Measurements from ENCODE around the gene ATPAF1.
"Not testable (repeated sequence)": the region's sequence is repeated elsewhere in the genome, so short reads cannot be mapped to it uniquely, and the experiment has no call there.

Gene ATPAF1

GRCh38 chr1:46699666-46700065 lies 31.5 kb upstream of the ATPAF1 start:
- DNase-seq (ENCODE audit: low spot score): no peak
- in situ Hi-C loops (cut with MboI; ENCODE audit: low sequenced_read_pairs, unreplicated experiment): no loop called here
- no peak for TF ChIP-seq CTCF (IDR thresholded peaks at IDR 0.05; ENCODE audit: borderline replicate concordance, control extremely low read depth, extremely low read depth, insufficient read depth, missing control alignments)

GRCh38 chr1:46697053-46697452 lies 28.9 kb upstream of the ATPAF1 start:
- no peak for DNase-seq (ENCODE audit: low spot score)
- TF ChIP-seq CTCF (IDR thresholded peaks at IDR 0.05; ENCODE audit: borderline replicate concordance, control extremely low read depth, extremely low read depth, insufficient read depth, missing control alignments): no peak
- in situ Hi-C loops (cut with MboI; ENCODE audit: low sequenced_read_pairs, unreplicated experiment): no loop called here

GRCh38 chr1:46694676-46695075 lies 26.5 kb upstream of the ATPAF1 start:
- DNase-seq (ENCODE audit: low spot score); in situ Hi-C loops (cut with MboI; ENCODE audit: low sequenced_read_pairs, unreplicated experiment): not testable (repeated sequence)

GRCh38 chr1:46692811-46693770 lies 24.9 kb upstream of the ATPAF1 start:
- in situ Hi-C loops (cut with MboI; ENCODE audit: low sequenced_read_pairs, unreplicated experiment): no loop called here
- no peak for DNase-seq (ENCODE audit: low spot score)
- TF ChIP-seq CTCF (IDR thresholded peaks at IDR 0.05; ENCODE audit: borderline replicate concordance, control extremely low read depth, extremely low read depth, insufficient read depth, missing control alignments): no peak

GRCh38 chr1:46691997-46692790 lies 24.0 kb upstream of the ATPAF1 start:
- in situ Hi-C loops (cut with MboI; ENCODE audit: low sequenced_read_pairs, unreplicated experiment): no loop called here

GRCh38 chr1:46690931-46691421 lies 22.8 kb upstream of the ATPAF1 start:
- DNase-seq (ENCODE audit: low spot score): no peak

More at GRCh38 chr1:46691997-46692790, 24.0 kb upstream of the ATPAF1 start:
- no peak for DNase-seq (ENCODE audit: low spot score)
- no peak for TF ChIP-seq CTCF (IDR thresholded peaks at IDR 0.05; ENCODE audit: borderline replicate concordance, control extremely low read depth, extremely low read depth, insufficient read depth, missing control alignments)

More at GRCh38 chr1:46690931-46691421, 22.8 kb upstream of the ATPAF1 start:
- TF ChIP-seq CTCF (IDR thresholded peaks at IDR 0.05; ENCODE audit: borderline replicate concordance, control extremely low read depth, extremely low read depth, insufficient read depth, missing control alignments): no peak
- in situ Hi-C loops (cut with MboI; ENCODE audit: low sequenced_read_pairs, unreplicated experiment): no loop called here
